HG02981 (cell line): ENCODE measurements around the gene STRIP2.
"Not testable (repeated sequence)": the region's sequence is repeated elsewhere in the genome, so short reads cannot be mapped to it uniquely, and the experiment has no call there.

Experiments used
- ATAC-seq: cut with Tn5 transposase; IDR thresholded peaks from one replicate; pipeline ENCODE4 v1.9.1; 2021; ENCODE audit warnings: mild to moderate bottlenecking, moderate library complexity; ENCODE audit not compliant: unreplicated experiment

STRIP2 gene

GRCh38 chr7:129524405-129524804, 90.2 kb downstream of the STRIP2 start:
- ATAC-seq, result not testable (repeated sequence)

- no peak for ATAC-seq
These were observed 91.1 kb downstream of the STRIP2 start for GRCh38 chr7:129525225-129525862.

- ATAC-seq, result no peak
These were observed 95.4 kb downstream of the STRIP2 start for GRCh38 chr7:129529643-129530042.

GRCh38 chr7:129530795-129531391, 96.7 kb downstream of the STRIP2 start:
- ATAC-seq, result no peak

- ATAC-seq, result no peak
These were observed 97.5 kb downstream of the STRIP2 start for GRCh38 chr7:129531721-129532120.

- ATAC-seq, result no peak
These were observed 98.1 kb downstream of the STRIP2 start for GRCh38 chr7:129532375-129532774.

- ATAC-seq, result not testable (repeated sequence)
These were observed 100.5 kb downstream of the STRIP2 start for GRCh38 chr7:129534558-129535274.

- ATAC-seq, result no peak
These were observed 101.7 kb downstream of the STRIP2 start for GRCh38 chr7:129535896-129536295.

GRCh38 chr7:129536323-129536722, 102.1 kb downstream of the STRIP2 start:
- no peak for ATAC-seq
